CD14-positive monocyte (primary cell): ENCODE measurements around the gene TBC1D20. TPM values are rescaled to one million over a fixed set of nuclear protein-coding genes. Genes with fewer than 3 reads are reported as not detected.

Experiments
- DNase-seq, 3 donors: peaks; one replicate each; pipeline ENCODE4 v3.0.0-alpha.2; 2011 to 2022
- H2AFZ ChIP-seq: 2 replicates; pipeline ENCODE4 v1.6.0; 2012; ENCODE audit warnings: mild to moderate bottlenecking, low read depth, low read length, inconsistent platforms; ENCODE audit not compliant: insufficient read depth, poor library complexity, severe bottlenecking
- H3K27ac ChIP-seq, 2 donors: 1 replicate in 1 of 2; 2 replicates in 1 of 2; pipeline ENCODE4 v1.5.1; 2012 to 2013; ENCODE audit warnings: low read length in 2 of 2, control low read depth in 1 of 2, inconsistent platforms in 1 of 2, low read depth in 1 of 2, mild to moderate bottlenecking in 1 of 2
- H3K27me3 ChIP-seq, 2 donors: one replicate each; pipeline versions ENCODE4 v1.6.0 to v1.6.1; 2011 to 2013; ENCODE audit warnings: low read length in 2 of 2; ENCODE audit not compliant: control insufficient read depth in 2 of 2, insufficient read depth in 2 of 2
- H3K36me3 ChIP-seq, 2 donors: replicated peaks in 1 of 2; 1 replicate in 1 of 2; 2 replicates in 1 of 2; pipeline versions ENCODE4 v1.5.1 to v1.6.1; 2012 to 2013; ENCODE audit warnings: low read length in 2 of 2, control low read depth in 1 of 2, inconsistent platforms in 1 of 2, mild to moderate bottlenecking in 1 of 2; ENCODE audit not compliant: insufficient read depth in 2 of 2, control insufficient read depth in 1 of 2
- H3K4me1 ChIP-seq, 2 donors: 1 replicate in 1 of 2; 2 replicates in 1 of 2; pipeline versions ENCODE4 v1.5.1 to v1.6.1; 2012 to 2013; ENCODE audit warnings: low read length in 2 of 2, control low read depth in 1 of 2, inconsistent platforms in 1 of 2, mild to moderate bottlenecking in 1 of 2, moderate library complexity in 1 of 2; ENCODE audit not compliant: insufficient read depth in 2 of 2, control insufficient read depth in 1 of 2
- H3K4me2 ChIP-seq: replicated peaks from 2 replicates; pipeline ENCODE3; 2012; ENCODE audit warnings: low read length, moderate library complexity, mild to moderate bottlenecking; ENCODE audit not compliant: poor library complexity, severe bottlenecking; ENCODE audit errors: extremely low read depth
- H3K4me3 ChIP-seq, 3 experiments: fragments of 200-600 bp in 1 of 3; sonication (generic) in 1 of 3; replicated peaks in 1 of 3; 1 replicate in 2 of 3; 2 replicates in 1 of 3; pipeline ENCODE4 v1.5.1; 2011 to 2013; ENCODE audit warnings: low read length in 3 of 3, mild to moderate bottlenecking in 3 of 3, control low read depth in 2 of 3, low read depth in 2 of 3, inconsistent platforms in 1 of 3, moderate library complexity in 1 of 3
- H3K79me2 ChIP-seq: 2 replicates; pipeline ENCODE4 v1.6.0; 2012; ENCODE audit warnings: mild to moderate bottlenecking, control low read depth, inconsistent platforms, low read length, moderate library complexity; ENCODE audit not compliant: insufficient read depth
- H3K9ac ChIP-seq: 2 replicates; pipeline ENCODE4 v1.6.0; 2017; ENCODE audit warnings: low read length, mild to moderate bottlenecking; ENCODE audit not compliant: insufficient read depth, poor library complexity, severe bottlenecking
- H3K9me3 ChIP-seq, 2 donors: replicated peaks in 1 of 2; 1 replicate in 1 of 2; 2 replicates in 1 of 2; pipeline versions ENCODE4 v1.5.1 to v1.6.1; 2012 to 2013; ENCODE audit warnings: low read length in 2 of 2, control low read depth in 1 of 2; ENCODE audit not compliant: control insufficient read depth in 1 of 2, insufficient read depth in 1 of 2
- H4K20me1 ChIP-seq: 2 replicates; pipeline ENCODE4 v1.6.0; 2012; ENCODE audit warnings: mild to moderate bottlenecking, low read length, control low read depth, moderate library complexity; ENCODE audit not compliant: insufficient read depth
- H3K27ac Mint-ChIP-seq, 7 donors: one replicate each; pipeline ENCODE4 v1.8.0; 2020; ENCODE audit warnings: mild to moderate bottlenecking in 7 of 7, mixed read lengths in 7 of 7, moderate library complexity in 6 of 7, inconsistent platforms in 2 of 7
- H3K27me3 Mint-ChIP-seq, 3 donors: one replicate each; pipeline ENCODE4 v1.8.0; 2021 to 2022; ENCODE audit warnings: low read depth in 3 of 3, mild to moderate bottlenecking in 3 of 3, mixed read lengths in 3 of 3, moderate library complexity in 3 of 3, inconsistent platforms in 1 of 3
- H3K36me3 Mint-ChIP-seq, 2 donors: one replicate each; pipeline ENCODE4 v1.8.0; 2020; ENCODE audit warnings: mixed read lengths in 2 of 2, inconsistent platforms in 1 of 2, mild to moderate bottlenecking in 1 of 2
- H3K4me1 Mint-ChIP-seq: one replicate; pipeline ENCODE4 v1.8.0; 2020; ENCODE audit warnings: mild to moderate bottlenecking, mixed read lengths
- H3K4me3 Mint-ChIP-seq, 2 donors: one replicate each; pipeline ENCODE4 v1.8.0; 2020; ENCODE audit warnings: mild to moderate bottlenecking in 2 of 2, mixed read lengths in 2 of 2, moderate library complexity in 1 of 2
- H3K9me3 Mint-ChIP-seq, 7 donors: one replicate each; pipeline ENCODE4 v1.8.0; 2020 to 2022; ENCODE audit warnings: mixed read lengths in 7 of 7, mild to moderate bottlenecking in 6 of 7, moderate library complexity in 6 of 7, inconsistent platforms in 2 of 7
- WGBS: methylation state at CpG from one replicate; pipeline ENCODE4 v1.1.5; 2013; ENCODE audit warnings: missing lambda C conversion rate; ENCODE audit not compliant: insufficient coverage; 5-methylcytosine and 5-hydroxymethylcytosine counted together
- intact Hi-C, 2 donors: fragments of 100-400 bp; cut with micrococcal nuclease; formaldehyde crosslinking; loops; one replicate each; pipeline versions ENCODE4 v1.15.0 to v1.15.1; 2023
- polyA plus RNA-seq, 3 donors: library from polyadenylated mRNA; depleted of rRNA in 1 of 3; unstranded in 2 of 3; stranded (reverse) in 1 of 3; fragments of 300-500 nt in 2 of 3; fragments of >200 nt in 1 of 3; fragmentation: Illumina TruSeq in 2 of 3; gene quantifications; 1 replicate in 2 of 3; 2 replicates in 1 of 3; pipeline ENCODE4 v1.2.3, GENCODE V29; 2012 to 2021
- TF ChIP-seq, protein P1 (sequence below): fragments of 200-600 bp; IDR thresholded peaks from one replicate; pipeline ENCODE4 v1.8.0; 2022; ENCODE audit warnings: antibody characterized with exemption, mild to moderate bottlenecking

TBC1D20 gene
- polyA plus RNA-seq, 3 donors: 10.5 to 24.7 (median 11.3) TPM

GRCh38 chr20:412081-412480 is 50.3 kb downstream of the TBC1D20 start:
- Mint-ChIP-seq H3K9me3 (no peaks in the 10 kb centered on the region), H3K4me3 (no peak overlapping the region), H3K36me3 (peaks cover 51 to 63% of the 10 kb centered on the region in 2 donors), H3K27ac (no peak overlapping the region), H3K4me1 (peaks cover 41% of the 10 kb centered on the region), H3K27me3 (peaks cover 0 to under 1% (median 0%) of the 10 kb centered on the region in 3 donors)
- Histone ChIP-seq H3K4me1 (peaks cover 21 to 31% of the 10 kb centered on the region in 2 donors), H3K9ac (no peak overlapping the region), H3K4me2 (no peak overlapping the region), H3K36me3 (peaks cover 12 to 48% of the 10 kb centered on the region in 2 donors), H3K27me3 (no peaks in the 10 kb centered on the region), H3K79me2 (peaks cover 52% of the 10 kb centered on the region), H3K27ac (no peak overlapping the region), H3K4me3 (no peak overlapping the region), H2AFZ (no peak overlapping the region), H3K9me3 (no peaks in the 10 kb centered on the region), H4K20me1 (peaks cover 60% of the 10 kb centered on the region)
- intact Hi-C loops: no loop called here
- DNase-seq: no peak
- TF ChIP-seq, protein P1, sequence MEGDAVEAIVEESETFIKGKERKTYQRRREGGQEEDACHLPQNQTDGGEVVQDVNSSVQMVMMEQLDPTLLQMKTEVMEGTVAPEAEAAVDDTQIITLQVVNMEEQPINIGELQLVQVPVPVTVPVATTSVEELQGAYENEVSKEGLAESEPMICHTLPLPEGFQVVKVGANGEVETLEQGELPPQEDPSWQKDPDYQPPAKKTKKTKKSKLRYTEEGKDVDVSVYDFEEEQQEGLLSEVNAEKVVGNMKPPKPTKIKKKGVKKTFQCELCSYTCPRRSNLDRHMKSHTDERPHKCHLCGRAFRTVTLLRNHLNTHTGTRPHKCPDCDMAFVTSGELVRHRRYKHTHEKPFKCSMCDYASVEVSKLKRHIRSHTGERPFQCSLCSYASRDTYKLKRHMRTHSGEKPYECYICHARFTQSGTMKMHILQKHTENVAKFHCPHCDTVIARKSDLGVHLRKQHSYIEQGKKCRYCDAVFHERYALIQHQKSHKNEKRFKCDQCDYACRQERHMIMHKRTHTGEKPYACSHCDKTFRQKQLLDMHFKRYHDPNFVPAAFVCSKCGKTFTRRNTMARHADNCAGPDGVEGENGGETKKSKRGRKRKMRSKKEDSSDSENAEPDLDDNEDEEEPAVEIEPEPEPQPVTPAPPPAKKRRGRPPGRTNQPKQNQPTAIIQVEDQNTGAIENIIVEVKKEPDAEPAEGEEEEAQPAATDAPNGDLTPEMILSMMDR: no peak
- WGBS: 100% methylated on average over 1 of the region's 3 CpGs

DNA sequence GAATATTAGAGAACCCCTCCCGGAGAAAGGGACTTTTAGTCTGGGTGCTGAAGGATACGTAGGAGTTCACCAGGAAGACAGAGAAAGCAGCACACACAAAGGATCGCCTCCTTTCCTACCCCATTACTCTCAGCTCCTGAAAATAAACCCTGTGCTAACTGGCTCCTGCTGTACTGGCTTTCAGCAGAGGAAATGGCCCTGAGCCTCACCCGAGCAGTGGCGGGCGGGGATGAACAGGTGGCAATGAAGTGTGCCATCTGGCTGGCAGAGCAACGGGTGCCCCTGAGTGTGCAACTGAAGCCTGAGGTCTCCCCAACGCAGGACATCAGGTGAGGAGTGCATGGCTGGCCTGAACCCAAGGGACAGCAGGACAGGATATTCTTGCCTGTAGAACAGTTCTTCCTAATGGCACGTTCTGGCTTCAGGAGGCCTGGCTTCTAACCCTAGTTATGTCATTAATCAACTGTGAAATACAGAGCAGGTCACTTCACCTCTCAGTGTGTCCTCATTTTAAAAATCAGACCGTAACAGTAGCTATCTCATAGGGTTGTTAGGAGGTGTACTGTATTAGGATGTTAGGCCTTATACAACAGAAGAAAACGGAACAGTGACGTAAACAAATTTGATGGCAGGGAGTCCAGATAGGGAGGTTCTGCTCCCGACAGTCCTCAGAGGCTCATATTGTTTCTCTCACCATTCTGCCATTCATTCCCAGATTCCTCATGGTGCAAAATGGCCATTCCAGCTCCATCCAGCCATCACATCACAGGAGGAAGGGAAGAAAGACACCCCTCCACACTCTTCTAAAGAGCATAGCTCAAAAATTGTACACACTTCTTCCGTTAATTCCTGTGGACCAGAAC is 52.4 kb downstream of the TBC1D20 start:
- H3K4me1 Mint-ChIP-seq: peaks cover 31% of the 10 kb centered on the region
- peaks cover 44% of the 10 kb centered on the region for H4K20me1 ChIP-seq
- DNase-seq: no peak
- intact Hi-C loops: loop anchor here (2.0 to 10.0 kb wide), 4 partner anchors 38 to 55 kb away; partner anchors contain the start of gene TBC1D20 (in 2 of the 2)
- H3K9me3 Mint-ChIP-seq: no peaks in the 10 kb centered on the region
- H3K4me3 Mint-ChIP-seq: peak overlapping the region; percentile 88 to 92
- H3K4me2 ChIP-seq: peak overlapping the region; percentile 95
- H3K27me3 ChIP-seq: no peaks in the 10 kb centered on the region
- H3K4me1 ChIP-seq: peaks cover 21 to 26% of the 10 kb centered on the region in 2 donors
- peak overlapping the region in 1 of 2 donors; percentile 95 for H3K27ac ChIP-seq
- WGBS: 78% methylated on average over 6 of the region's 14 CpGs
- H3K9ac ChIP-seq: no peak overlapping the region
- H3K4me3 ChIP-seq: peak overlapping the region in 1 of 3 experiments; percentile 99
- peaks cover 52% of the 10 kb centered on the region for H3K79me2 ChIP-seq
- peaks cover 11 to 42% of the 10 kb centered on the region in 2 donors for H3K36me3 ChIP-seq
- H3K36me3 Mint-ChIP-seq: peaks cover 35 to 44% of the 10 kb centered on the region in 2 donors
- peaks cover 0 to 4% (median 3%) of the 10 kb centered on the region in 3 donors for H3K27me3 Mint-ChIP-seq
- H3K9me3 ChIP-seq: no peaks in the 10 kb centered on the region
- TF ChIP-seq, protein P1: no peak
- H2AFZ ChIP-seq: no peak overlapping the region
- H3K27ac Mint-ChIP-seq: peak overlapping the region in 6 of 7 donors; percentile 43 to 92 (median 82)
